ES-I3 (cell line): ENCODE measurements around the gene ZNF326.

Experiments
- H3K36me3 ChIP-seq: 2 replicates; pipeline ENCODE4 v1.6.1; 2013; ENCODE audit warnings: mild to moderate bottlenecking, low read length, control low read depth, moderate library complexity; ENCODE audit not compliant: insufficient read depth
- H3K4me1 ChIP-seq: 2 replicates; pipeline ENCODE4 v1.6.1; 2013; ENCODE audit warnings: mild to moderate bottlenecking, control low read depth, low read length; ENCODE audit not compliant: insufficient read depth
- H3K9ac ChIP-seq: 2 replicates; pipeline ENCODE4 v1.6.1; 2013; ENCODE audit warnings: low read depth, mild to moderate bottlenecking, low read length, moderate library complexity
- H3K9me3 ChIP-seq: 2 replicates; pipeline ENCODE4 v1.6.1; 2013; ENCODE audit warnings: mild to moderate bottlenecking, low read length, moderate library complexity; ENCODE audit not compliant: control insufficient read depth, insufficient read depth

Gene ZNF326

GRCh38 chr1:89957107-89957506 is 37.8 kb upstream of the ZNF326 start:
- peaks cover 2% of the 10 kb centered on the region; the same call in 1 of the 2 replicates for H3K9me3 ChIP-seq

GRCh38 chr1:89958851-89959654 is 35.9 kb upstream of the ZNF326 start:
- Histone ChIP-seq H3K9me3 (peaks cover 5% of the 10 kb centered on the region; the same call in 1 of the 2 replicates), H3K9ac (no peak overlapping the region), H3K36me3 (no peaks in the 10 kb centered on the region), H3K4me1 (peaks cover 25% of the 10 kb centered on the region)

More at GRCh38 chr1:89957107-89957506, 37.8 kb upstream of the ZNF326 start:
- no peak overlapping the region; the same call in 1 of the 2 replicates for H3K9ac ChIP-seq
- no peaks in the 10 kb centered on the region for H3K36me3 ChIP-seq
- H3K4me1 ChIP-seq: peaks cover 35% of the 10 kb centered on the region

- H3K9me3 ChIP-seq: peaks cover 5% of the 10 kb centered on the region; the same call in 1 of the 2 replicates
- peaks cover 21% of the 10 kb centered on the region for H3K4me1 ChIP-seq
- H3K36me3 ChIP-seq: no peaks in the 10 kb centered on the region
- H3K9ac ChIP-seq: no peak overlapping the region
Measured at GRCh38 chr1:89959719-89960118, 35.2 kb upstream of the ZNF326 start.

- peaks cover 4% of the 10 kb centered on the region; the same call in 1 of the 2 replicates for H3K4me1 ChIP-seq
- H3K36me3 ChIP-seq: no peaks in the 10 kb centered on the region
- H3K9ac ChIP-seq: no peak overlapping the region
Measured at GRCh38 chr1:89962024-89962741, 32.7 kb upstream of the ZNF326 start.

GRCh38 chr1:89962742-89963075 is 32.2 kb upstream of the ZNF326 start:
- H3K36me3 ChIP-seq: no peaks in the 10 kb centered on the region
- H3K9me3 ChIP-seq: peaks cover 5% of the 10 kb centered on the region; the same call in 1 of the 2 replicates
- no peak overlapping the region for H3K9ac ChIP-seq
- H3K4me1 ChIP-seq: no peaks in the 10 kb centered on the region

More at GRCh38 chr1:89962024-89962741, 32.7 kb upstream of the ZNF326 start:
- peaks cover 5% of the 10 kb centered on the region; the same call in 1 of the 2 replicates for H3K9me3 ChIP-seq

GRCh38 chr1:89965193-89965768 is 29.6 kb upstream of the ZNF326 start:
- no peaks in the 10 kb centered on the region for H3K4me1 ChIP-seq
- H3K9me3 ChIP-seq: 0 out of 2 replicates have a peak, but pooled peaks cover 3% of the 10 kb centered on the region
- no peak overlapping the region for H3K9ac ChIP-seq
- H3K36me3 ChIP-seq: no peaks in the 10 kb centered on the region

- Histone ChIP-seq H3K36me3 (no peaks in the 10 kb centered on the region), H3K9ac (no peak overlapping the region), H3K4me1 (peaks cover 3% of the 10 kb centered on the region), H3K9me3 (0 out of 2 replicates have a peak, but pooled peaks cover 3% of the 10 kb centered on the region)
Measured at GRCh38 chr1:89966656-89967055, 28.3 kb upstream of the ZNF326 start.

GRCh38 chr1:89971600-89971999 is 23.3 kb upstream of the ZNF326 start:
- no peaks in the 10 kb centered on the region for H3K9me3 ChIP-seq
- no peaks in the 10 kb centered on the region for H3K36me3 ChIP-seq
- H3K4me1 ChIP-seq: peaks cover 11% of the 10 kb centered on the region
- H3K9ac ChIP-seq: no peak overlapping the region

GRCh38 chr1:89972024-89972423 is 22.9 kb upstream of the ZNF326 start:
- Histone ChIP-seq H3K36me3 (no peaks in the 10 kb centered on the region), H3K9ac (no peak overlapping the region), H3K4me1 (peaks cover 11% of the 10 kb centered on the region), H3K9me3 (no peaks in the 10 kb centered on the region)

- H3K36me3 ChIP-seq: no peaks in the 10 kb centered on the region
- H3K9me3 ChIP-seq: no peaks in the 10 kb centered on the region
- no peak overlapping the region for H3K9ac ChIP-seq
- H3K4me1 ChIP-seq: peaks cover 11% of the 10 kb centered on the region
Measured at GRCh38 chr1:89973471-89974127, 21.3 kb upstream of the ZNF326 start.

- Histone ChIP-seq H3K4me1 (peaks cover 11% of the 10 kb centered on the region), H3K9me3 (no peaks in the 10 kb centered on the region), H3K36me3 (no peaks in the 10 kb centered on the region), H3K9ac (no peak overlapping the region)
Measured at GRCh38 chr1:89974256-89974655, 20.7 kb upstream of the ZNF326 start.

- H3K4me1 ChIP-seq: peaks cover 11% of the 10 kb centered on the region
- no peak overlapping the region for H3K9ac ChIP-seq
- H3K36me3 ChIP-seq: no peaks in the 10 kb centered on the region
- H3K9me3 ChIP-seq: no peaks in the 10 kb centered on the region
Measured at GRCh38 chr1:89974696-89975470, 20.0 kb upstream of the ZNF326 start.

- H3K36me3 ChIP-seq: no peaks in the 10 kb centered on the region
- peaks cover 15% of the 10 kb centered on the region for H3K4me1 ChIP-seq
- H3K9ac ChIP-seq: no peak overlapping the region
- no peaks in the 10 kb centered on the region for H3K9me3 ChIP-seq
Measured at GRCh38 chr1:89975540-89976125, 19.3 kb upstream of the ZNF326 start.
